Activated T-helper 1 cell treated with anti-CD3 and anti-CD28 coated beads, Interleukin-2, amount 50 U/mL, for 16 hours (primary cell): ENCODE measurements around the gene GAREM1.

Experiments
- DNase-seq, 2 donors: peaks; one replicate each; pipeline ENCODE4 v3.0.0-alpha.2; 2020; ENCODE audit warnings: low read depth in 1 of 2, low spot score in 1 of 2

Gene GAREM1

GRCh38 chr18:32459361-32460101, 11.2 kb downstream of the GAREM1 start:
- no peak for DNase-seq

DNA sequence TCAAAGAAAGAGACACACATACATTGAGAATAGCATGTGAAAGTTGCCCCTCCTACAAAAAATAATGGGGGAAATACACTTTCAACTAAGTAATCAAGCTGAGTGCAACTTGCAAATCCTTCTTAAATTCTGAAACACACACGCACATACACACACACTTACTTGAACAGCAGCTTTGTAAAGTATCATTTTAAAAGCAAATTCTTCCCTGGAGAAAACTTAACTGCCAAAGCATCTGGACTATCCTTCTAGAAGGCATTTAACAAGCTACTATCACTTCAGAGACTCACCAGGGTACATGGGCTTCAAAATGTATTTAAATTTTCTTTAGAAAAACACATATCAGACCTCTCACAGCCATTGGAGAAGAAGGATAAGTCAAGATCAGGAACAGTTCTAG, 15.3 kb downstream of the GAREM1 start:
- DNase-seq: no peak

GRCh38 chr18:32454593-32454992, 16.1 kb downstream of the GAREM1 start:
- DNase-seq: no peak

- no peak for DNase-seq
These were observed 19.8 kb downstream of the GAREM1 start for GRCh38 chr18:32450874-32451273.

DNA sequence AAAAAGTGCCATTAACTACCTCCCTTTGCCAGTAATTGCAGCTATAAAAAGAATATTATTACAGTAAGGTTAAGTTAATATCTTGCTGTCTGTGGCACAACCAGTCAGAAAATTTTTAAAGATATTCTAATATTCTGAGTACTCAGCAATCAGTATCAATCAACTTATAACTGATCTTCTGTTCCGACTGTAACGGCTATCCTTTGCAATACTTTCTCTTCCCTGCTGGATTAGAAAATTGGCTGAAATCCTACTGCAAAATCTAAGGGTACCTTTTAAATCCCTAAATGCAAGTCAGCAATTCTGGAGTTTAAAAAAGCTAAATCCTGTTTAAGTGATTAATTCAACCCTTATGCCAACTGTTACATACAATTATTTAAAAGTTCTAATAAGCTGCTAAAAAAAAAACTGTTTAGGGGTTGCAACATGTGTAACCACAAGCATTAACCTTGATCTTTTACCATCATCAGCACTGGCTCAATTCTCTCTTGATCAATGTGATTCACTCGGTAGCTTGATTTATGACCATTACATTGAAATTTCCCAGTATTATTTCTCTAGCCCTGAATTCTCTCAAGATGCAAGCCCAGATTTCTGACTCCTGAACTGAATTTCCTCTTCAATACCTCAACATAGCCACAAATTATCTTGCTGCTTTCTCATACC, 20.5 kb downstream of the GAREM1 start:
- DNase-seq: no peak

DNA sequence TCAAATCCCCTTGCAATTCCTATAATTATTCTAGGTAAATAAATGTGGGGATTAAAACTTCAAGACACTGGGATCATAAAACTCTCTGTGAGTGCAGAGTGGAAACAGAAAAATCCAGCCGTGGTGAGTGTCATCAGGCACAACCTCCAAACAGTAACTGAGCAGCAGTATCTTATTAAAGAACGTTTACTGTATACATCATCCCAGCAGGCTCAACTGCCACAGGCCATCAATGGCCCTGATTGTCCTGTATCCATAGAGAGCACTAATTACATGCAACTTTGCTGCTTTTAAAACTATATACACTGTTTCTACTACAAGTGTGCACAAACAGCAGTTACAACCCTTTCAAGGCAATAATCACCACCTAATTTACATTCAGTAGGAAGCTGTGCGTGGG, 23.9 kb downstream of the GAREM1 start:
- no peak for DNase-seq

- DNase-seq: no peak
These were observed 24.8 kb downstream of the GAREM1 start for GRCh38 chr18:32445846-32446245.

- no peak for DNase-seq
These were observed 26.9 kb downstream of the GAREM1 start for GRCh38 chr18:32443706-32444215.

GRCh38 chr18:32443033-32443705, 27.5 kb downstream of the GAREM1 start:
- DNase-seq: no peak

DNA sequence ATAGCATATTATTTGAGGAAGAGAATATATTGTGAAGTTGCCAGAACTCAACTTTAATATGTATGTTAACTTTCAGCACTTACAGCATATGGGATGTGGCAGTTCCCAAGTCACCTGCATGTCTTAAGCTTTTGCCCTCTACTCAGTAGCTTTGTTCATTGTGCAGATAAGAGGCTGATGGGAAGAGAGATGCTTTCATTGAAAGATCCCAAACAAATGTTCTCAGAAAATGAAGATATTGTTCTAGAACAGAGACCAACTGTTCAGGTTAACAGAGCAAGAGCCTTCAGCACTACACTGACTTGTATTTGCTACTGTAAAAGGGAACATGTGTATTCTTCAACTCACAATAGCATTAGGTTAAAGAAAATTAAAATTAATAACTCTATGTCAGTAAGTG, 28.1 kb downstream of the GAREM1 start:
- DNase-seq: no peak

DNA sequence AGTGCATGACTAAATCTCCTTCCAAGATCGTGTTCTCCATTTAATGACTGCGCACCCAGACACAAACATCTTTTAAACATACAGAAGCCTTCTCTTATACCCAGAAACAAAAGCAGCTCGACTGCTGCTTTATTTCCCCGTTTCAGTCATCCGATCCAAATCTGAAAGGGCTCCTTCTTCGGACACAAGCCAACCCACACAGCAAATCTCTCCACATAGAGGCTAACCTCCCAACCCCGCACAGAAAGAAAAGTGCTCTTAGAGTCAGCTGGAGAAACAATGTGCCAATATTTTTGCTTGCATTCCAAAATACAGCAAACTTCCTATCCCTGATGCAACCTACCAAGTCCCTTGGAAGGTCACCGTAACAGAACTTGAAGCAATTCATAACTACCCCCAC, 29.1 kb downstream of the GAREM1 start:
- no peak for DNase-seq

DNA sequence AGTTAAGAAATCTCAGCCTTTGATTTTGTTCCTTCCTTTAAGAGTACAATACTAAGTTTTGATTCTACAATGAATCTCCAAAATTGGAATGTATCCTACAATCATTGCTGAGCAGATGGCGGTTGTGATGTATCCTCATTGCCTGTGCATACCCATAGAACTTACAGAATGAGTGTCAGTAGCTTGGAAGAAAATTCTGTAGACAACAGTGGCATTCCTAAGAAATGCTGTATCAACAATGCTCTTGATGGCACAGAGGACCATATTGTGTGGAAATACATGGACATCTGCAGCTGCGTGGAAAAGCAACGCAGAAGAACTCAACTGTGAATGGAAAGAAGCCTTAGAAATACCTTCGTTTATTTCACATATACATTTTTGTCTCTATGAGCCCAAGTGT, 30.2 kb downstream of the GAREM1 start:
- no peak for DNase-seq

DNA sequence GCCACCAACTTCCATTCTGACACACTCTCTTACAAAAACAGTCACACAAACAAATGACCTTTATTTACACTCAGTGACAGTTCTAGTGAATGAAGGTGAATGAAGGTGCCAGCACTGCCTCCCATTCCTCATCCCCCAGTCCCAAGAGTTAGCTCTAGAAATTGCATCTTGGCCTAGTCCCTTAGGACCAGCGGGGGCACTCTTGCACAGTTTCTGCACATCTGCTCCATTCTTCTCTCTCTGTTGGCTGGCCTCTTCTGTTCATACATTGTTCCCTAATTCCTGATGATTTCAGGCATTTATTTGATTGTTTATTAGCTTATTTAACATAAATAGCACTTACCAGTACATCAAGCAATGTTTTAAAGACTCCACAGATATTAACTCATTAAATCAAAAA, 30.9 kb downstream of the GAREM1 start:
- DNase-seq: no peak

DNA sequence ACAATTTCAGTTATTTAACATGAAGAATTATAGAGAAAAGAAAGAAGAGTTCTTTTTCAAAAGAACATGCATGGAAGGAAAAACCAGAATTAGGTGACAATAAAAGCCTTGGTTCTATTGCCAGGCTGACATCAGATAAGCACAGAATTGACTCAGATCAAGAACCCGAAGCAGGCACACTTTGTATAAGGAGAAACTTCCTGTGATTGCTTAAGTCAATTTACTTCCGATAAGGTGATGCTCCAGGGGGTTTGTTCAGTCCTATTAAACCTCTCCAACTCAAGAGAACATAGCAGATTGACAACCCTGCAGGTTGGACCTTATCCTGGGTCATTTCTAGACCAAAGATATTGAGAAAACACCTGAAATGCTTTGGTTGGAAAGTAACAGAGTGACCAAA, 31.4 kb downstream of the GAREM1 start:
- no peak for DNase-seq

- no peak for DNase-seq
These were observed 32.5 kb downstream of the GAREM1 start for GRCh38 chr18:32438173-32438572.

- no peak for DNase-seq
These were observed 33.4 kb downstream of the GAREM1 start for GRCh38 chr18:32437100-32437834.

- DNase-seq: no peak
These were observed 34.8 kb downstream of the GAREM1 start for GRCh38 chr18:32435631-32436500.

DNA sequence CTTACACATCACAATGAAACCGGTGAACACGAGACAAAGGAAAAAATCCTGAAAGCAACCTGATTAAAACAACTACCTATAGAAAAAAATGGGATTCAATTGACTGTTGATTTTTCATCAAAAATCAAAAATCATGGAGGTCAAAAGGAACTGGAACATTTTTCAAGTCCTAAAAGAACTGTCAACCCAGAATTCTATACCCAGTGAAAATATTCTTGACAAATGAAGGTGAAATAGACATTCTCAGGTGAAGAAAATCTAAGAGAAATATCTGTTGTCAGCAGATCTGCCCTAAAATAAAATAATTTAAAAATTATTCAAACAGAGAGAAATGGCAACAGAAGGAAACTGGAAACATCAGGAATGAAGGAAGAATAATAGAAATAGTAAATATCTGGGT, 38.9 kb downstream of the GAREM1 start:
- no peak for DNase-seq

- no peak for DNase-seq
These were observed 41.3 kb downstream of the GAREM1 start for GRCh38 chr18:32429402-32429801.

DNA sequence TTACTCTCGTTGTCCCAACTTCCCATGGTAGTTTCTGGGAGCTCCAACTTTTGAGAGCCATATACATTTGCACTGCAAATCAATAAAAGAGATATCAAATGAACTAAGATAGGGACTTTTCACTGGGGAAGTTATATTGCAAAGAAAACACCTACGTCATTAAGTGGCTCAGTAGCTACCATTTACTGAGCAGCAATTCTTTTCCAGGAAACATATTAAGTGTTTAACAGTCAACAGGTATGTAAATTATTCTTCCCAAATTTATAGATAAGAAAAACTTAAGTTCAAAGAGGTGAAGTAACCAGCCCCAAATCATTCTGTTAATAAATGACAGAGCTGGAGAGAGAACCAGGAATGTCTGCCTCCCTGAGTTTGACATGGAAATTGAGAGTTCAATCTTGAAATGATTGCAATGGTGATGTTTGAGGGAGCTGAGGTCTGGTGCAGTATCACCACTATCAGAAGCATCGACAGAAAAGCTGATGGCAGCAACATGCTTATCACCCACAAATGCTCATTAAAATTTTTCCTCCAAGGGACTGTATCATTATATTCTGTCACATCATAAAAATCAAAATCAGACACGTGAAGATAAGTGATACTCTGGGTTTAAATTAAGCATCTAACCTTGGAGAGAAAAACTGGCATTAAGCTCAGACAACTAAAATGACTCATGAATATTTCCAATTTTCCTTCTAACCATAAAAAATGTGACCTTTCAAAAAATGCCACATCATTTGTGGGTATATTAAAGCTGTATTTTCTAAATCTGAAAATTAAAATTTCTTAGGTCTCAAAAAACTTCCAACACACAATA, 43.4 kb downstream of the GAREM1 start:
- DNase-seq: no peak
